RCC 7860 (cell line): ENCODE data around the gene JAKMIP2.

Experiments used
- DNase-seq: peaks from one replicate; pipeline ENCODE4 v3.0.0-alpha.2; 2015; ENCODE audit warnings: low spot score
- FAIRE-seq: peaks from 2 replicates; lab custom pipeline; 2012; peaks lifted over from hg19 to GRCh38; lab: Jason Lieb, UNC

Gene JAKMIP2

GRCh38 chr5:147704544-147704943, 78.0 kb downstream of the JAKMIP2 start:
- FAIRE-seq (no peak), DNase-seq (no peak)

- DNase-seq, result no peak
- FAIRE-seq, result no peak
Measured at GRCh38 chr5:147701468-147701867, 81.1 kb downstream of the JAKMIP2 start.

GRCh38 chr5:147699496-147700088, 82.9 kb downstream of the JAKMIP2 start:
- FAIRE-seq, result no peak
- DNase-seq, result no peak

- no peak for DNase-seq
- FAIRE-seq, result no peak
Measured at GRCh38 chr5:147697380-147697779, 85.1 kb downstream of the JAKMIP2 start.

- FAIRE-seq, result no peak
- no peak for DNase-seq
Measured at GRCh38 chr5:147694772-147695171, 87.8 kb downstream of the JAKMIP2 start.

- FAIRE-seq (no peak), DNase-seq (no peak)
Measured at GRCh38 chr5:147693233-147693632, 89.3 kb downstream of the JAKMIP2 start.

- DNase-seq, result no peak
- FAIRE-seq, result no peak
Measured at GRCh38 chr5:147691130-147691529, 91.4 kb downstream of the JAKMIP2 start.

- DNase-seq (no peak), FAIRE-seq (no peak)
Measured at GRCh38 chr5:147690595-147690994, 91.9 kb downstream of the JAKMIP2 start.

GRCh38 chr5:147689426-147689825, 93.1 kb downstream of the JAKMIP2 start:
- FAIRE-seq, result no peak
- DNase-seq, result no peak

GRCh38 chr5:147688656-147689356, 93.7 kb downstream of the JAKMIP2 start:
- FAIRE-seq (no peak), DNase-seq (no peak)

GRCh38 chr5:147687118-147687517, 95.4 kb downstream of the JAKMIP2 start:
- DNase-seq, result no peak
- FAIRE-seq, result no peak

GRCh38 chr5:147686421-147686820, 96.1 kb downstream of the JAKMIP2 start:
- DNase-seq (no peak), FAIRE-seq (no peak)

- FAIRE-seq (no peak), DNase-seq (no peak)
Measured at GRCh38 chr5:147685993-147686392, 96.5 kb downstream of the JAKMIP2 start.

GRCh38 chr5:147675168-147675567, 107.4 kb downstream of the JAKMIP2 start:
- FAIRE-seq (no peak), DNase-seq (no peak)

- FAIRE-seq (no peak), DNase-seq (no peak)
Measured at GRCh38 chr5:147674411-147674810, 108.1 kb downstream of the JAKMIP2 start.

- FAIRE-seq (no peak), DNase-seq (no peak)
Measured at GRCh38 chr5:147673791-147674190, 108.7 kb downstream of the JAKMIP2 start.

- DNase-seq (no peak), FAIRE-seq (no peak)
Measured at GRCh38 chr5:147673266-147673665, 109.3 kb downstream of the JAKMIP2 start.

GRCh38 chr5:147671365-147671764, 111.2 kb downstream of the JAKMIP2 start:
- FAIRE-seq (no peak), DNase-seq (no peak)

- DNase-seq, result no peak
- FAIRE-seq, result no peak
Measured at GRCh38 chr5:147670815-147671214, 111.7 kb downstream of the JAKMIP2 start.

- FAIRE-seq, result no peak
Measured at GRCh38 chr5:147669169-147669869, 113.2 kb downstream of the JAKMIP2 start.

GRCh38 chr5:147668385-147668784, 114.1 kb downstream of the JAKMIP2 start:
- DNase-seq, result no peak
- FAIRE-seq, result no peak

More at GRCh38 chr5:147669169-147669869, 113.2 kb downstream of the JAKMIP2 start:
- no peak for DNase-seq

- FAIRE-seq (no peak), DNase-seq (no peak)
Measured at GRCh38 chr5:147667363-147667762, 115.2 kb downstream of the JAKMIP2 start.
